Vagina (tissue), 2 donors: ENCODE results near the gene SULT4A1.

Source experiments
- POLR2A ChIP-seq, 2 donors: fragments of 450-650 bp; IDR thresholded peaks; one replicate each; pipeline ENCODE4 v1.6.1; 2017; ENCODE audit warnings: antibody characterized with exemption in 2 of 2, mild to moderate bottlenecking in 2 of 2, moderate library complexity in 2 of 2
- TF ChIP-seq, protein P1 (sequence below), 3 experiments: fragments of 450-650 bp in 2 of 3; fragments of 200-600 bp in 1 of 3; sonication (generic) in 1 of 3; IDR thresholded peaks; one replicate each; pipeline ENCODE4 v1.5.1; 2017 to 2019; ENCODE audit warnings: antibody characterized with exemption in 3 of 3, mild to moderate bottlenecking in 2 of 3, moderate library complexity in 2 of 3

GRCh38 chr22:43876866-43877509 is 14.7 kb upstream of the SULT4A1 start:
- TF ChIP-seq, protein P1, sequence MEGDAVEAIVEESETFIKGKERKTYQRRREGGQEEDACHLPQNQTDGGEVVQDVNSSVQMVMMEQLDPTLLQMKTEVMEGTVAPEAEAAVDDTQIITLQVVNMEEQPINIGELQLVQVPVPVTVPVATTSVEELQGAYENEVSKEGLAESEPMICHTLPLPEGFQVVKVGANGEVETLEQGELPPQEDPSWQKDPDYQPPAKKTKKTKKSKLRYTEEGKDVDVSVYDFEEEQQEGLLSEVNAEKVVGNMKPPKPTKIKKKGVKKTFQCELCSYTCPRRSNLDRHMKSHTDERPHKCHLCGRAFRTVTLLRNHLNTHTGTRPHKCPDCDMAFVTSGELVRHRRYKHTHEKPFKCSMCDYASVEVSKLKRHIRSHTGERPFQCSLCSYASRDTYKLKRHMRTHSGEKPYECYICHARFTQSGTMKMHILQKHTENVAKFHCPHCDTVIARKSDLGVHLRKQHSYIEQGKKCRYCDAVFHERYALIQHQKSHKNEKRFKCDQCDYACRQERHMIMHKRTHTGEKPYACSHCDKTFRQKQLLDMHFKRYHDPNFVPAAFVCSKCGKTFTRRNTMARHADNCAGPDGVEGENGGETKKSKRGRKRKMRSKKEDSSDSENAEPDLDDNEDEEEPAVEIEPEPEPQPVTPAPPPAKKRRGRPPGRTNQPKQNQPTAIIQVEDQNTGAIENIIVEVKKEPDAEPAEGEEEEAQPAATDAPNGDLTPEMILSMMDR (IDR thresholded peaks at IDR 0.05) = no peak
- TF ChIP-seq POLR2A (IDR thresholded peaks at IDR 0.05) = no peak
